Measurements from ENCODE around the gene PRR15L.
"Not testable (repeated sequence)": the region's sequence is repeated elsewhere in the genome, so short reads cannot be mapped to it uniquely, and the experiment has no call there.

PRR15L gene, protein sequence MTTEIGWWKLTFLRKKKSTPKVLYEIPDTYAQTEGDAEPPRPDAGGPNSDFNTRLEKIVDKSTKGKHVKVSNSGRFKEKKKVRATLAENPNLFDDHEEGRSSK

DNA sequence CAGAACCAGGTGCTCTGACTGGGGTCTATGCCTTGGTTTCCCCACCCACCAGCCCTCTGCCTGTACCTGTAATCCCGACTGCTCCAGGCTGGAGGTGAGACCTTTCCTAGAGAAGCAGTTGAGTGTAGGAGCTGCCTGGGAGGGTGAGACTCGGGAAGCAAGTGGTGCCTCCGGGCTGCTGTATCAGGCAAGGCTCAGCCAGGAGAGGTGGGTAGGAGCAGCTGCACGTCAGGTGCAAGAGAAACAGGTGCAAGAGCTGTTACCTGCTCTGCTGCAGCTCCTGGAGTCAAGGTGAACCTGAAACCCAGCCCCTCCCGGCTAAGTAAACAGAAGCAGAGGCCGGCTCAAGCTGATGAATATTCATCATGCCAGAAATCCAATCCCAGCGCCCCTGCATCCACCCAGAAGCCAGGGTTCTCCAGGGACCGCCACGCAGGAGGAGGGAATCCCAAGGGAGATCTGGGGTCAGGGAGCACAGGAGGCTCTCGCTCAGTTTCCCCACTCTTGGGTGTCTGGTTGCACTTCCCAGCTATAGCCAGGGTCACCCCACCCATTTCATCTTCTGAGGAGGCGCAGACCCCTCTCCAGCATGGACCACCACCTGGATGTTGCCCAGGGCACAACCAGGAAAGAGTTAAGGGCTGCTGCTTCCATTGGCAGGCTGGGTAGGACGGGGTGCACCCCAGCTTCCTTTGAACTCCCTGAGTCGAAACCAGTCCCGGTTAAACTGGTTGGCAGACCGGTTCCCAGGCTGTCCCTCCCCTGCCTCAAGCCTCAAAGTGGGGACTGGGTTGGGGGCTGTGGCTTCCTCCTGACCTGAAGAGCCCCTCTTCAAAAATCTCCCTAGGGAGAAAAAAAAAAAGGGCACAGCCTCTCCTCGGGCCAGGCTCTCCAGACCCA, at the start of gene PRR15L:
Gene PRR15L (minus strand): TSS at position 293 of the 900 bp plus-strand sequence. CDS start 4,649 bp downstream, outside the sequence.
- TF ChIP-seq, protein P1, sequence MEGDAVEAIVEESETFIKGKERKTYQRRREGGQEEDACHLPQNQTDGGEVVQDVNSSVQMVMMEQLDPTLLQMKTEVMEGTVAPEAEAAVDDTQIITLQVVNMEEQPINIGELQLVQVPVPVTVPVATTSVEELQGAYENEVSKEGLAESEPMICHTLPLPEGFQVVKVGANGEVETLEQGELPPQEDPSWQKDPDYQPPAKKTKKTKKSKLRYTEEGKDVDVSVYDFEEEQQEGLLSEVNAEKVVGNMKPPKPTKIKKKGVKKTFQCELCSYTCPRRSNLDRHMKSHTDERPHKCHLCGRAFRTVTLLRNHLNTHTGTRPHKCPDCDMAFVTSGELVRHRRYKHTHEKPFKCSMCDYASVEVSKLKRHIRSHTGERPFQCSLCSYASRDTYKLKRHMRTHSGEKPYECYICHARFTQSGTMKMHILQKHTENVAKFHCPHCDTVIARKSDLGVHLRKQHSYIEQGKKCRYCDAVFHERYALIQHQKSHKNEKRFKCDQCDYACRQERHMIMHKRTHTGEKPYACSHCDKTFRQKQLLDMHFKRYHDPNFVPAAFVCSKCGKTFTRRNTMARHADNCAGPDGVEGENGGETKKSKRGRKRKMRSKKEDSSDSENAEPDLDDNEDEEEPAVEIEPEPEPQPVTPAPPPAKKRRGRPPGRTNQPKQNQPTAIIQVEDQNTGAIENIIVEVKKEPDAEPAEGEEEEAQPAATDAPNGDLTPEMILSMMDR (IDR thresholded peaks at IDR 0.05; ENCODE audit: insufficient read depth, missing control alignments): no peak
- FAIRE-seq (no peak), DNase-seq (ENCODE audit: insufficient read length, low spot score) (no peak)

GRCh38 chr17:48006936-48007709, 49.4 kb upstream of the PRR15L start:
- TF ChIP-seq, protein P1 (IDR thresholded peaks at IDR 0.05; ENCODE audit: insufficient read depth, missing control alignments): no peak
- FAIRE-seq (no peak), DNase-seq (ENCODE audit: insufficient read length, low spot score) (no peak)

- no peak for FAIRE-seq
- DNase-seq (ENCODE audit: insufficient read length, low spot score): no peak
- TF ChIP-seq, protein P1 (IDR thresholded peaks at IDR 0.05; ENCODE audit: insufficient read depth, missing control alignments): no peak
Measured at GRCh38 chr17:48004983-48005382, 47.3 kb upstream of the PRR15L start.

DNA sequence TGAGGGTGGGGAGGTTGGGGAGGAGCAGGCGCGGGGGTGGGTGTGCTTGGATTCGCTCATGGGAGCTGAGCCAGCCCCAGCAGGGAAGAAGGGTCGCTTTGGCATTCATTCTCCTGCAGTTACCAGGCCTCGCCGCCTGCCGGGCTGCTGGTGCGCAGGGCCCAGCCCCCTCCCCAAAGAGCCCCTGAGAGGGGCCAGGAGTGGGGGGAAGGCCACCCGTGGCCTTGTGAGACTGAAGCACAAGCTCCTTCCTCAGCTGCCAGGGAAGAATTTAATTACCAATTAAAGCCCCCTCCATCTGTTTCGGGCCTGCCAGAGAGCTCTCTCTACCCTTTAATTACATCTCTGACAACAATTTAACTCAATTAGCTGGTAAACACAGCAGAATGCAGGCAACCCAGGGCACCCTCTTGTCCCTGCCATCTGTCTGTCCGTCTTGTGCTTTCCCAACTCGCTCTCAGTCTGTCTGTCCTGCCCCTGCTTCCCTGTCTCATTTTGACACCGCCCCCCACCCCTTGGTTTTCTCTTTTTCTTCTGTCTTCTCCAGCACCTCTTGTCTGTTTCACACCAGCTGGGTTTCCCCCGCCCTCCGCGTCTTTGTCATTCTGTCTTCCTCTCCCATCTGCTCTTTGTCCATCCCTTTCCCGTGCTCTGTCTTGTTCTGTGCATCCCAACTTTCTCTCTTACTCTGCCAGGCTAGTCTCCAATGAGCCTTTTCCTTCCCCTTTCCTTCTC, 45.9 kb upstream of the PRR15L start:
- TF ChIP-seq, protein P1 (IDR thresholded peaks at IDR 0.05; ENCODE audit: insufficient read depth, missing control alignments): peak; percentile 3
- DNase-seq (ENCODE audit: insufficient read length, low spot score): no peak

GRCh38 chr17:48002916-48003416, 45.3 kb upstream of the PRR15L start:
- DNase-seq (ENCODE audit: insufficient read length, low spot score) (no peak), FAIRE-seq (peak; percentile 67)
- TF ChIP-seq, protein P1 (IDR thresholded peaks at IDR 0.05; ENCODE audit: insufficient read depth, missing control alignments): no peak

More for the DNA sequence above, 45.9 kb upstream of the PRR15L start:
- no peak for FAIRE-seq

- DNase-seq (ENCODE audit: insufficient read length, low spot score) (no peak), FAIRE-seq (no peak)
- TF ChIP-seq, protein P1 (IDR thresholded peaks at IDR 0.05; ENCODE audit: insufficient read depth, missing control alignments): no peak
Measured at GRCh38 chr17:48002266-48002915, 44.7 kb upstream of the PRR15L start.

- DNase-seq (ENCODE audit: insufficient read length, low spot score); FAIRE-seq: not testable (repeated sequence)
Measured at GRCh38 chr17:48001657-48002056, 44.0 kb upstream of the PRR15L start.

Measured in D721Med (cell line).